NT2/D1 (cell line): Measurements from ENCODE around the gene HEATR5A.
"Not testable (repeated sequence)": the region's sequence is repeated elsewhere in the genome, so short reads cannot be mapped to it uniquely, and the experiment has no call there.

Experiments
- DNase-seq: peaks from one replicate; pipeline ENCODE4 v3.0.0-alpha.2; 2011; ENCODE audit warnings: low read depth, low spot score
- H3K27me3 ChIP-seq: 2 replicates; pipeline ENCODE4 v1.6.0; 2011; ENCODE audit warnings: mild to moderate bottlenecking; ENCODE audit not compliant: insufficient read length, insufficient read depth
- H3K36me3 ChIP-seq: 2 replicates; pipeline ENCODE4 v1.6.1; 2011; ENCODE audit warnings: mild to moderate bottlenecking, low read length, mixed read lengths; ENCODE audit not compliant: insufficient read depth, insufficient read length
- H3K4me1 ChIP-seq: 2 replicates; pipeline ENCODE4 v1.5.1; 2011; ENCODE audit not compliant: insufficient read depth, insufficient read length
- H3K4me3 ChIP-seq: 2 replicates; pipeline ENCODE4 v1.5.1; 2011; ENCODE audit warnings: low read depth; ENCODE audit not compliant: insufficient read length
- H3K9ac ChIP-seq: 2 replicates; pipeline ENCODE4 v1.6.0; 2011; ENCODE audit warnings: low read depth; ENCODE audit not compliant: insufficient read length
- H3K9me3 ChIP-seq: 2 replicates; pipeline ENCODE4 v1.5.1; 2011; ENCODE audit warnings: mild to moderate bottlenecking, low read length; ENCODE audit not compliant: insufficient read depth
- SUZ12 ChIP-seq: IDR thresholded peaks from 2 replicates; pipeline ENCODE4 v1.6.1; 2011; ENCODE audit not compliant: insufficient read length, insufficient read depth; ENCODE audit errors: extremely low read depth
- YY1 ChIP-seq: IDR thresholded peaks from 2 replicates; pipeline ENCODE4 v1.6.1; 2011; ENCODE audit not compliant: insufficient read length, insufficient read depth
- ZNF274 ChIP-seq: IDR thresholded peaks from 2 replicates; pipeline ENCODE4 v1.6.1; 2011; ENCODE audit warnings: mild to moderate bottlenecking, low read depth, low read length

The HEATR5A gene

GRCh38 chr14:31439561-31439960 lies 19.2 kb upstream of the HEATR5A start:
- no peaks in the 10 kb centered on the region; the same call in 1 of the 2 replicates for H3K9me3 ChIP-seq
- H3K4me3 ChIP-seq = no peak overlapping the region
- DNase-seq = no peak
- H3K36me3 ChIP-seq = no peaks in the 10 kb centered on the region
- TF ChIP-seq ZNF274 (no peak), SUZ12 (no peak), YY1 (no peak)
- no peaks in the 10 kb centered on the region for H3K4me1 ChIP-seq
- H3K27me3 ChIP-seq = no peaks in the 10 kb centered on the region
- no peak overlapping the region for H3K9ac ChIP-seq

DNA sequence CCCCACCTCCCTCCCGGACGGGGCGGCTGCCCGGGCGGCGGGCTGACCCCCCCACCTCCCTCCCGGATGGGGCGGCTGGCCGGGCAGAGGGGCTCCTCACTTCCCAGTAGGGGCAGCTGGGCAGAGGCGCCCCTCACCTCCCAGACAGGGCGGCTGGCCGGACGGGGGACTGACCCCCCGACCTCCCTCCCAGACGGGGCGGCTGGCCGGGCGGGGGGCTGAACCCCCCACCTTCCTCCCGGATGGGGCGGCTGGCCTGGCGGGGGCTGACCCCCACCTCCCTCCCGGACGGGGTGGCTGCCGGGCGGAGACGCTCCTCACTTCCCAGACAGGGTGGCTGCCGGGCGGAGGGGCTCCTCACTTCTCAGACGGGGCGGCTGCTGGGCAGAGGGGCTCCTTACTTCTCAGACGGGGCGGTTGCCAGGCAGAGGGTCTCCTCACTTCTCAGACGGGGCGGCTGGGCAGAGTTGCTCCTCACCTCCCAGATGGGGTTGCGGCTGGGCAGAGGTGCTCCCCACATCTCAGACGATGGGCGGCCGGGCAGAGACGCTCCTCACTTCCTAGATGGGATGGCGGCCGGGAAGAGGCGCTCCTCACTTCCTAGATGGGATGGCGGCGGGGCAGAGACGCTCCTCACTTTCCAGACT lies 16.8 kb upstream of the HEATR5A start:
- not testable (repeated sequence) for H3K9ac ChIP-seq, H3K9me3 ChIP-seq, H3K4me3 ChIP-seq, H3K27me3 ChIP-seq, H3K4me1 ChIP-seq, DNase-seq, H3K36me3 ChIP-seq

DNA sequence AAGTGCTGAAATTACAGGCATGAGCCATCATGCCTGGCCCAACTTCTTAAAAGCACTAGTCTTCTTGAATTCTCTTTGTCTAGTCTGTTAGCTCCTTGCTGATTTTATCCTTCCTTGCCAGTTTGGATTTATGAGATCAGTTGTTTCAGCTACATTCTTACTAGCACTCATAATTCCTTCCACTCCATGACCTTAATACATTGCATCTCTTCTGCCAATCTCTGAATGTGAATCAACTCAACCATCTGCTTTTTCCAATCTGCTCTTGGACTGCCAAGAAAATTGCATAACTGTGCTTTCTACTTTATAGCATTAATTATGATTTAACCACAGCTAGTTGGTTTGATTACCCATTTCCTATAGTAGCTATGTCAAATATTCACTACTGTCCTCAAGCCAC lies 14.9 kb upstream of the HEATR5A start:
- H3K27me3 ChIP-seq = no peaks in the 10 kb centered on the region
- no peaks in the 10 kb centered on the region; the same call in 1 of the 2 replicates for H3K9me3 ChIP-seq
- TF ChIP-seq SUZ12 (no peak), YY1 (no peak), ZNF274 (no peak)
- H3K4me1 ChIP-seq = no peaks in the 10 kb centered on the region
- DNase-seq = no peak
- H3K36me3 ChIP-seq = no peaks in the 10 kb centered on the region
- no peak overlapping the region for H3K4me3 ChIP-seq
- no peak overlapping the region for H3K9ac ChIP-seq

DNA sequence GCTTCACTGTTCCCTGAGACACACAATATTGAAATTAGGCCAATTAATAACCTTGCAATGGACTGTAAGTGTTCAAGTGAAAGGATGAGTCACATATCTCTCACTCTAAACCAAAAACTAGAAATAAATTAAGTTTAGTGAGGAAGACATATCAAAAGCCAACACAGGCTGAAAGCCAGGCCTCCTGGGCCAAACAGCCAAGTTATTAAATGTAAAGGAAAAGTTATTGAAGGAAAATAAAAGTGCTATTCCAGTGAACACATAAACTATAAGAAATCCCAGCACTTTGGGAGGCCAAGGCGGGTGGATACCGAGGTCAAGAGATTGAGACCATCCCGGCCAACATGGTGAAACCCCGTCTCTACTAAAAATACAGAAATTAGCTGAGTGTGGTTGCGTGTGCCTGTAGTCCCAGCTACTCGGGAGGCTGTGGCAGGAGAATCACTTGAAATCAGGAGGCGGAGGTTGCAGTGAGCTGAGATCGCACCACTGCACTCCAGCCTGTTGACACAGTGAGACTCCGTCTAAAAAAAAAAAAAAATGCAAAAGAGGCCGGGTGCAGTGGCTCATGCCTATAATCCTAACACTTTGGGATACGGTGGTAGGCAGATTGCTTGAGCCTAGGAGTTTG lies 10.4 kb upstream of the HEATR5A start:
- no peak for TF ChIP-seq ZNF274
- TF ChIP-seq SUZ12 = no peak
- no peak for DNase-seq

DNA sequence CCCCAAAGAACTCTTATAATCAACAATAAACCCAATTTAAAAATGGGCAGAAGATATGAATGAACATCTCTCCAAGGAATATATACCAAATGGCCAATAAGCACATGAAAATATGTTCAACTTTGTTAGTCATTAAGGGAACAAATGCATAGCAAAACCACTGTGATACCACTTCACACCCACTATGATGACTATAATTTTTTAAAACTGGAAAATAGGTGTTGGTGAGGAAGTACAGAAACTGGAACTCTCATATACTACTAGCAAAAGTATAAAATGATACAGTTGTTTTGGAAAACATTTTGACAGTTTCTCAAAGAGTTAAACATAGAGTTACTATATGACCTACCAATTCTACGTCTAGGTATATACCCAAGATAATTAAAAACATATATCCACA lies 9.4 kb upstream of the HEATR5A start:
- Histone ChIP-seq H3K4me3 (no peak overlapping the region), H3K9ac (no peak overlapping the region), H3K4me1 (no peaks in the 10 kb centered on the region), H3K36me3 (no peaks in the 10 kb centered on the region), H3K9me3 (no peaks in the 10 kb centered on the region), H3K27me3 (no peaks in the 10 kb centered on the region)
- TF ChIP-seq ZNF274 (no peak), YY1 (no peak), SUZ12 (no peak)
- no peak for DNase-seq

More for the DNA sequence above, 10.4 kb upstream of the HEATR5A start:
- no peaks in the 10 kb centered on the region for H3K27me3 ChIP-seq
- H3K36me3 ChIP-seq = no peaks in the 10 kb centered on the region
- H3K9ac ChIP-seq = no peak overlapping the region
- no peaks in the 10 kb centered on the region for H3K4me1 ChIP-seq
- H3K4me3 ChIP-seq = no peak overlapping the region
- no peaks in the 10 kb centered on the region for H3K9me3 ChIP-seq

GRCh38 chr14:31428011-31428410 lies 7.7 kb upstream of the HEATR5A start:
- no peak for DNase-seq
- Histone ChIP-seq H3K4me1 (no peaks in the 10 kb centered on the region), H3K36me3 (no peaks in the 10 kb centered on the region), H3K27me3 (no peaks in the 10 kb centered on the region), H3K9ac (no peak overlapping the region), H3K4me3 (no peak overlapping the region), H3K9me3 (no peaks in the 10 kb centered on the region)
- TF ChIP-seq ZNF274 (no peak), SUZ12 (no peak), YY1 (no peak)

DNA sequence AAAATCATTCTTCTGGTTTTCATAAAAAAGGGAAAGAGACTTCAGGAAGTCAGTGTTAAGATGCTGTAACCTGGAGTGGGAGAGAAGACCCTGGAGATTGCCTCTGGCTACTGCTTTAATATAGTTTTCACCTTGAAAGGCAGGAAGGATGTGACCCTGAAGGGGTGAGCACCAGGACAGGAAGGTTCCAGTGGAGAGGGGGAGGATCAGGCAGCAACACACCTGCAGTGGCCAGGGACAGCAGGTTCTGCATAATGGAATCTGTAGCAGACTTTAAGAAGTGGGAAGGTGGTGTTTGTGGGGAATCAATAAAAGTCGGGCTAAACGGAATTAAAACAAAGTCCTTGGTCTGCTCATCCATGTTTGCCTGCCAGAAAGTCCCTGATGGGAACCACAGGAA lies 6.3 kb upstream of the HEATR5A start:
- H3K36me3 ChIP-seq = no peaks in the 10 kb centered on the region
- H3K9me3 ChIP-seq = no peaks in the 10 kb centered on the region
- H3K4me1 ChIP-seq = no peaks in the 10 kb centered on the region
- H3K9ac ChIP-seq = no peak overlapping the region
- H3K27me3 ChIP-seq = no peaks in the 10 kb centered on the region
- no peak for TF ChIP-seq SUZ12
- TF ChIP-seq ZNF274 = no peak
- no peak for TF ChIP-seq YY1
- H3K4me3 ChIP-seq = no peak overlapping the region
- DNase-seq = no peak

GRCh38 chr14:31425905-31426304 lies 5.6 kb upstream of the HEATR5A start:
- Histone ChIP-seq H3K9me3 (no peaks in the 10 kb centered on the region), H3K9ac (no peak overlapping the region), H3K4me1 (no peaks in the 10 kb centered on the region), H3K4me3 (no peak overlapping the region), H3K36me3 (no peaks in the 10 kb centered on the region), H3K27me3 (no peaks in the 10 kb centered on the region)
- no peak for TF ChIP-seq SUZ12
- no peak for TF ChIP-seq YY1
- no peak for TF ChIP-seq ZNF274
- no peak for DNase-seq
